SK-N-SH (cell line): Measurements from ENCODE around the gene PIAS3. TPM values are rescaled to one million over a fixed set of nuclear protein-coding genes. Genes with fewer than 3 reads are reported as not detected.

Experiments used
- CTCF ChIA-PET: fragments of 300-600, 350-600 bp; formaldehyde crosslinking; extraction: SDS; loops from one replicate; lab custom pipeline; 2021; lab: Yijun Ruan, JAX
- POLR2A ChIA-PET: fragments of 350-600 bp; sonication (Branson Sonifier 250); formaldehyde crosslinking; extraction: SDS; loops from one replicate; lab custom pipeline; 2020; ENCODE audit warnings: antibody characterized with exemption, inconsistent platforms; lab: Yijun Ruan, JAX
- DNase-seq: peaks from one replicate; pipeline ENCODE4 v3.0.0; 2012
- H2AFZ ChIP-seq: fragments of 200-600 bp; sonication (generic); 2 replicates; pipeline ENCODE4 v1.8.1; 2016; ENCODE audit warnings: antibody characterized with exemption, mild to moderate bottlenecking, low read depth
- H3F3A ChIP-seq: fragments of 200-600 bp; sonication (generic); replicated peaks from 2 replicates; pipeline ENCODE3; 2016; ENCODE audit warnings: antibody characterized with exemption, mild to moderate bottlenecking; ENCODE audit not compliant: insufficient read depth
- H3K27ac ChIP-seq, 2 experiments: fragments of 200-500 bp in 1 of 2; fragments of 200-600 bp in 1 of 2; sonication (Bioruptor generic) in 1 of 2; sonication (generic), shearing (Covaris generic) in 1 of 2; 2 replicates each; pipeline versions ENCODE4 v1.5.1 to v1.6.1; 2014 to 2016; ENCODE audit warnings: low read depth in 2 of 2, inconsistent platforms in 1 of 2, low read length in 1 of 2, mild to moderate bottlenecking in 1 of 2, mixed read lengths in 1 of 2
- H3K27me3 ChIP-seq: fragments of 200-600 bp; sonication (generic), shearing (Covaris generic); 2 replicates; pipeline ENCODE4 v1.6.1; 2016; ENCODE audit warnings: mixed run types; ENCODE audit not compliant: insufficient read depth
- H3K36me3 ChIP-seq, 2 experiments: fragments of 200-500 bp in 1 of 2; fragments of 200-600 bp in 1 of 2; sonication (Bioruptor generic) in 1 of 2; sonication (generic) in 1 of 2; replicated peaks in 1 of 2; 2 replicates each; pipeline versions ENCODE3 to v1.5.1; 2014 to 2016; ENCODE audit warnings: low read length in 1 of 2, mild to moderate bottlenecking in 1 of 2; ENCODE audit not compliant: insufficient read depth in 2 of 2, control insufficient read depth in 1 of 2
- H3K4me1 ChIP-seq, 2 experiments: fragments of 200-500 bp in 1 of 2; fragments of 200-600 bp in 1 of 2; sonication (Bioruptor generic) in 1 of 2; sonication (generic), shearing (Covaris generic) in 1 of 2; 2 replicates each; pipeline versions ENCODE4 v1.5.1 to v1.6.1; 2014 to 2016; ENCODE audit warnings: low read depth in 1 of 2, low read length in 1 of 2, mixed run types in 1 of 2; ENCODE audit not compliant: insufficient read depth in 2 of 2, control insufficient read depth in 1 of 2
- H3K4me2 ChIP-seq: fragments of 200-600 bp; sonication (generic), shearing (Covaris generic); 2 replicates; pipeline ENCODE4 v1.6.1; 2017; ENCODE audit warnings: mixed run types
- H3K4me3 ChIP-seq, 2 experiments: fragments of 200-500 bp in 1 of 2; fragments of 200-600 bp in 1 of 2; sonication (Bioruptor generic) in 1 of 2; sonication (generic), shearing (Covaris generic) in 1 of 2; 2 replicates each; pipeline versions ENCODE4 v1.5.1 to v1.8.1; 2014 to 2016; ENCODE audit warnings: low read depth in 2 of 2, inconsistent platforms in 1 of 2, low read length in 1 of 2, mild to moderate bottlenecking in 1 of 2, mixed read lengths in 1 of 2, moderate library complexity in 1 of 2
- H3K79me2 ChIP-seq: fragments of 200-600 bp; sonication (generic); 2 replicates; pipeline ENCODE4 v1.8.1; 2017; ENCODE audit warnings: mild to moderate bottlenecking; ENCODE audit not compliant: insufficient read depth
- H3K9ac ChIP-seq: fragments of 200-600 bp; sonication (generic); 2 replicates; pipeline ENCODE4 v1.6.1; 2017; ENCODE audit warnings: mixed run types
- H3K9me2 ChIP-seq: fragments of 200-600 bp; sonication (generic); 2 replicates; pipeline ENCODE4 v1.6.1; 2017; ENCODE audit warnings: mixed run types
- H3K9me3 ChIP-seq: fragments of 200-600 bp; sonication (generic); 2 replicates; pipeline ENCODE4 v1.6.1; 2017; ENCODE audit warnings: mixed run types, mild to moderate bottlenecking, moderate library complexity
- H4K20me1 ChIP-seq: fragments of 200-600 bp; sonication (generic); 2 replicates; pipeline ENCODE4 v1.6.1; 2017; ENCODE audit warnings: mild to moderate bottlenecking, mixed run types; ENCODE audit not compliant: insufficient read depth
- CHD2 ChIP-seq: fragments of 150-350 bp; IDR thresholded peaks from 2 replicates; pipeline ENCODE4 v1.6.1; 2018; ENCODE audit warnings: low read length; ENCODE audit not compliant: partially characterized antibody
- EZH2phosphoT487 ChIP-seq: fragments of 200-600 bp; sonication (generic); IDR thresholded peaks from 2 replicates; pipeline ENCODE4 v1.6.1; 2017; ENCODE audit warnings: low read depth, mixed run types, mild to moderate bottlenecking, antibody characterized with exemption, moderate library complexity, borderline replicate concordance
- FOXM1 ChIP-seq: IDR thresholded peaks from 2 replicates; pipeline ENCODE4 v1.4.0; 2012; ENCODE audit warnings: low read depth, mild to moderate bottlenecking
- GABPA ChIP-seq: IDR thresholded peaks from 2 replicates; pipeline ENCODE4 v1.4.0; 2012; ENCODE audit warnings: low read depth, mild to moderate bottlenecking
- RAD21 ChIP-seq: IDR thresholded peaks from 2 replicates; pipeline ENCODE4 v1.6.1; 2012; ENCODE audit warnings: mild to moderate bottlenecking, low read length
- SIN3A ChIP-seq: IDR thresholded peaks from 2 replicates; pipeline ENCODE4 v1.6.1; 2012; ENCODE audit warnings: low read depth, mild to moderate bottlenecking, low read length, moderate library complexity, borderline replicate concordance
- SMC3 ChIP-seq: IDR thresholded peaks from 2 replicates; pipeline ENCODE4 v1.6.1; 2012; ENCODE audit warnings: low read depth, low read length, improper control_type of control experiment
- TAF1 ChIP-seq: IDR thresholded peaks from 2 replicates; pipeline ENCODE4 v1.6.1; 2012; ENCODE audit warnings: low read depth, mild to moderate bottlenecking, low read length, moderate library complexity, borderline replicate concordance
- WGBS: methylation state at CpG from one replicate; pipeline ENCODE4 v1.1.6; 2017; ENCODE audit warnings: low lambda C conversion rate; 5-methylcytosine and 5-hydroxymethylcytosine counted together
- polyA plus RNA-seq, 3 experiments: library from polyadenylated mRNA; depleted of rRNA; stranded (reverse); fragments of >200 nt; gene quantifications; 2 replicates each; pipeline ENCODE4 v1.2.3, GENCODE V29; 2012
- TF ChIP-seq, protein P1 (sequence below): IDR thresholded peaks from 2 replicates; pipeline ENCODE4 v1.6.1; 2012; ENCODE audit warnings: mild to moderate bottlenecking, low read depth, low read length, moderate library complexity
- TF ChIP-seq, protein P2 (sequence below): fragments of 150-350 bp; IDR thresholded peaks from 2 replicates; pipeline ENCODE4 v1.6.1; 2017; ENCODE audit warnings: antibody characterized with exemption, low read length, low read depth, borderline replicate concordance
- TF ChIP-seq, protein P3 (sequence below): IDR thresholded peaks from 2 replicates; pipeline ENCODE4 v1.4.0; 2012; ENCODE audit warnings: low read depth, borderline replicate concordance

Gene PIAS3
- polyA plus RNA-seq, 1 of the 3 experiments (the other 2 are of a cell fraction) = 35.5 TPM

DNA sequence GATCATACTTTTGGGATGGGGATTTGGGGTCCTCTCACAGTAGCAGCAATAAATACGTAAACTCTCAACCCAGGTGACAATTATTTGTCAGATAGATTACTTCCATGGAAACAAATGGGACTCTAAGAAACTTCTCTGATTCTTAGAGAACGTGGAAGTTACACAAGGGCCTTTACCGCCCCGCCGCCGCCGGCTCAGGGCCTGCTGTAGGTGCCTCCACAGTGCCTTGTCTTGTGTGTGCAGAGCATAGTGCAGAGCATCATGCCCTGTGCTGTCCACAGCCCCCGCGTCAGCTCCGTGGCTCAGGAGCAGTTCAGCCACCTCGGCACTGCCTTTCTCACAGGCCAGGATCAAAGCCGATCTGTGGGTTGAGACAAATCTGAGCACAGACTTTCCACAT lies 15.8 kb upstream of the PIAS3 start (continued):
- TF ChIP-seq, protein P1, sequence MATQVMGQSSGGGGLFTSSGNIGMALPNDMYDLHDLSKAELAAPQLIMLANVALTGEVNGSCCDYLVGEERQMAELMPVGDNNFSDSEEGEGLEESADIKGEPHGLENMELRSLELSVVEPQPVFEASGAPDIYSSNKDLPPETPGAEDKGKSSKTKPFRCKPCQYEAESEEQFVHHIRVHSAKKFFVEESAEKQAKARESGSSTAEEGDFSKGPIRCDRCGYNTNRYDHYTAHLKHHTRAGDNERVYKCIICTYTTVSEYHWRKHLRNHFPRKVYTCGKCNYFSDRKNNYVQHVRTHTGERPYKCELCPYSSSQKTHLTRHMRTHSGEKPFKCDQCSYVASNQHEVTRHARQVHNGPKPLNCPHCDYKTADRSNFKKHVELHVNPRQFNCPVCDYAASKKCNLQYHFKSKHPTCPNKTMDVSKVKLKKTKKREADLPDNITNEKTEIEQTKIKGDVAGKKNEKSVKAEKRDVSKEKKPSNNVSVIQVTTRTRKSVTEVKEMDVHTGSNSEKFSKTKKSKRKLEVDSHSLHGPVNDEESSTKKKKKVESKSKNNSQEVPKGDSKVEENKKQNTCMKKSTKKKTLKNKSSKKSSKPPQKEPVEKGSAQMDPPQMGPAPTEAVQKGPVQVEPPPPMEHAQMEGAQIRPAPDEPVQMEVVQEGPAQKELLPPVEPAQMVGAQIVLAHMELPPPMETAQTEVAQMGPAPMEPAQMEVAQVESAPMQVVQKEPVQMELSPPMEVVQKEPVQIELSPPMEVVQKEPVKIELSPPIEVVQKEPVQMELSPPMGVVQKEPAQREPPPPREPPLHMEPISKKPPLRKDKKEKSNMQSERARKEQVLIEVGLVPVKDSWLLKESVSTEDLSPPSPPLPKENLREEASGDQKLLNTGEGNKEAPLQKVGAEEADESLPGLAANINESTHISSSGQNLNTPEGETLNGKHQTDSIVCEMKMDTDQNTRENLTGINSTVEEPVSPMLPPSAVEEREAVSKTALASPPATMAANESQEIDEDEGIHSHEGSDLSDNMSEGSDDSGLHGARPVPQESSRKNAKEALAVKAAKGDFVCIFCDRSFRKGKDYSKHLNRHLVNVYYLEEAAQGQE = no peak
- TF ChIP-seq EZH2phosphoT487 (no peak), SIN3A (no peak)

DNA sequence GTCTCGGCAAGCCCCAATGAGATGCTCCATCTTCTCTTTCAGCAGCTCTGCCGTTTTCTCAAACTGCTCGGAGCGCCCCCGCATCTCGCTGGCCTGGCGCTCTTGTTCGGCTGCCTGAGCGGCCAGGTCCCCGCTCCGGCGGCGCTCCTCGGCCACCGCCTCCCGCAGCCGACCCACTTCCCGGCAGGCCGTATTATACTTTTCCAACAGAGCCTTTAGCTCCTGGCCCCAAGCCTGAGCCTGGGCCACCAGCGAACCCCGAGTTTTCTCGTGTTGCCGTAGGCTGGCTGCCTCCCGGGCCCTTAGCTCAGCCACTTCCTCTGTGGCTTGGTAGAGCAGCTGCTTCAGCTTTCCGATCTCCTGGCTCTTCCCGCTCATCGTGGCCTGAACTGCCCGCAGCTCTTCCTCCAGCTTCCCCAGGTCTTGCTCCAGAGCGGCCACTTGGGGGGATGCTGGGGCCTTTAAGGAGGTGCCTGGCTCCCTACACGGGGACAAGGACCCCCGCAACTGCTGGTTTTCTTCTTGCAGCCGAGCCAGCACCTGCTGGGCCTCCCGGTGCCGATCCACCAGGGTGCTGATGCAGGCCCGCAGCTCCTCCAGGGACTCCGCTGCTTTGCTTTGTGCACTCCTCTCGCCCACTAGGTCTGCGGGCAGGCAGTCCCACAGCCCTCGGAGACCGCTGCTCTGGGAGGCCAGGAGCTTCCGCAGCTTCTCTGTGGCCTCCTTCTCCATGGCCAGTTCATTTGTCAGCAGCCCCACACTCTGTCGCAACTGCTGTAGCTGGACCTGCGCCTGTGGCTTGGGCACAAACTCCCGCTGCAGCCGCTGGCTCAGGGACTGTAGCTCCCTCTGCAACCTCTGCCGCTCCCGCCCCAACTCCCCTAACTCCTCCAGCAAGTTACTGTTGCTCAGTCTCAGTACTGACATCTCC lies 13.4 kb upstream of the PIAS3 start:
- CTCF ChIA-PET = interaction anchor here (0.8 to 3.0 kb wide), 5 partner anchors 14 to 135 kb away, joined by 3 to 12 read pairs (median 6); partner anchors contain the start of genes ITGA10, NUDT17 and PIAS3
- H3K9me3 ChIP-seq = no peaks in the 10 kb centered on the region
- TF ChIP-seq, protein P2, sequence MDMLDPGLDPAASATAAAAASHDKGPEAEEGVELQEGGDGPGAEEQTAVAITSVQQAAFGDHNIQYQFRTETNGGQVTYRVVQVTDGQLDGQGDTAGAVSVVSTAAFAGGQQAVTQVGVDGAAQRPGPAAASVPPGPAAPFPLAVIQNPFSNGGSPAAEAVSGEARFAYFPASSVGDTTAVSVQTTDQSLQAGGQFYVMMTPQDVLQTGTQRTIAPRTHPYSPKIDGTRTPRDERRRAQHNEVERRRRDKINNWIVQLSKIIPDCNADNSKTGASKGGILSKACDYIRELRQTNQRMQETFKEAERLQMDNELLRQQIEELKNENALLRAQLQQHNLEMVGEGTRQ = no peak
- no peak for TF ChIP-seq FOXM1
- no peak for TF ChIP-seq GABPA
- TF ChIP-seq SMC3 = no peak
- no peak for TF ChIP-seq TAF1
- TF ChIP-seq CHD2 = no peak
- no peak for TF ChIP-seq RAD21
- TF ChIP-seq, protein P3, sequence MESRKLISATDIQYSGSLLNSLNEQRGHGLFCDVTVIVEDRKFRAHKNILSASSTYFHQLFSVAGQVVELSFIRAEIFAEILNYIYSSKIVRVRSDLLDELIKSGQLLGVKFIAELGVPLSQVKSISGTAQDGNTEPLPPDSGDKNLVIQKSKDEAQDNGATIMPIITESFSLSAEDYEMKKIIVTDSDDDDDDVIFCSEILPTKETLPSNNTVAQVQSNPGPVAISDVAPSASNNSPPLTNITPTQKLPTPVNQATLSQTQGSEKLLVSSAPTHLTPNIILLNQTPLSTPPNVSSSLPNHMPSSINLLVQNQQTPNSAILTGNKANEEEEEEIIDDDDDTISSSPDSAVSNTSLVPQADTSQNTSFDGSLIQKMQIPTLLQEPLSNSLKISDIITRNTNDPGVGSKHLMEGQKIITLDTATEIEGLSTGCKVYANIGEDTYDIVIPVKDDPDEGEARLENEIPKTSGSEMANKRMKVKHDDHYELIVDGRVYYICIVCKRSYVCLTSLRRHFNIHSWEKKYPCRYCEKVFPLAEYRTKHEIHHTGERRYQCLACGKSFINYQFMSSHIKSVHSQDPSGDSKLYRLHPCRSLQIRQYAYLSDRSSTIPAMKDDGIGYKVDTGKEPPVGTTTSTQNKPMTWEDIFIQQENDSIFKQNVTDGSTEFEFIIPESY = no peak
- no peaks in the 10 kb centered on the region for H4K20me1 ChIP-seq
- H3K4me1 ChIP-seq = no peaks in the 10 kb centered on the region
- no peak overlapping the region for H3K9ac ChIP-seq
- no peaks in the 10 kb centered on the region for H3K27me3 ChIP-seq
- H3K4me3 ChIP-seq = no peak overlapping the region
- 81% methylated on average over 42 of the region's 47 CpGs for WGBS
- H2AFZ ChIP-seq = no peak overlapping the region
- H3F3A ChIP-seq = no peaks in the 10 kb centered on the region
- no peak for DNase-seq
- no peaks in the 10 kb centered on the region for H3K9me2 ChIP-seq
- POLR2A ChIA-PET = no interaction called here
- H3K4me2 ChIP-seq = no peak overlapping the region
- H3K79me2 ChIP-seq = no peaks in the 10 kb centered on the region
- no peak overlapping the region for H3K27ac ChIP-seq
- H3K36me3 ChIP-seq = no peaks in the 10 kb centered on the region
